HepG2 (cell line): ENCODE results near the gene SERPINE2. TPM values are rescaled to one million over a fixed set of nuclear protein-coding genes. Genes with fewer than 3 reads are reported as not detected.

Experiments
- CEBPG ChIP-seq: IDR thresholded peaks from 2 replicates; pipeline ENCODE4 v1.6.1; 2016
- ELF3 ChIP-seq: IDR thresholded peaks from 2 replicates; pipeline ENCODE4 v1.6.1; 2016; ENCODE audit warnings: missing genetic modification reagents, missing compliant biosample characterization
- HDAC1 ChIP-seq: sonication (generic); formaldehyde crosslinking; IDR thresholded peaks from 2 replicates; pipeline ENCODE4 v1.5.1; 2020; ENCODE audit warnings: mild to moderate bottlenecking, missing genetic modification reagents
- HMG20A ChIP-seq: IDR thresholded peaks from 2 replicates; pipeline ENCODE4 v1.6.1; 2016; ENCODE audit warnings: borderline replicate concordance
- HNF4A ChIP-seq: sonication (generic); formaldehyde crosslinking; IDR thresholded peaks from 2 replicates; pipeline ENCODE4 v1.4.0; 2020; ENCODE audit warnings: missing genetic modification reagents
- HOXA3 ChIP-seq: sonication (generic); formaldehyde crosslinking; IDR thresholded peaks from 2 replicates; pipeline ENCODE4 v1.5.0; 2020; ENCODE audit warnings: missing genetic modification reagents
- MIER2 ChIP-seq: IDR thresholded peaks from 2 replicates; pipeline ENCODE4 v1.6.1; 2016; ENCODE audit warnings: missing biosample characterization, missing genetic modification reagents
- NFKB2 ChIP-seq: sonication (generic); formaldehyde crosslinking; IDR thresholded peaks from 2 replicates; pipeline ENCODE4 v1.4.0; 2020; ENCODE audit warnings: missing genetic modification reagents, borderline replicate concordance
- NFKBIZ ChIP-seq: IDR thresholded peaks from 2 replicates; pipeline ENCODE4 v1.6.1; 2018; ENCODE audit warnings: missing genetic modification reagents, missing compliant biosample characterization
- NR2F6 ChIP-seq, 2 experiments: IDR thresholded peaks; 2 replicates each; pipeline ENCODE4 v1.6.1; 2016; ENCODE audit warnings: antibody characterized with exemption in 1 of 2, mild to moderate bottlenecking in 1 of 2
- RAD51 ChIP-seq: fragments of 450-650 bp; IDR thresholded peaks from 2 replicates; pipeline ENCODE4 v1.6.1; 2016; ENCODE audit warnings: borderline replicate concordance
- RCOR2 ChIP-seq: IDR thresholded peaks from 2 replicates; pipeline ENCODE4 v1.6.1; 2016; ENCODE audit warnings: missing biosample characterization, missing genetic modification reagents
- RXRA ChIP-seq: sonication (generic); formaldehyde crosslinking; IDR thresholded peaks from 2 replicates; pipeline ENCODE4 v1.5.1; 2020; ENCODE audit warnings: missing genetic modification reagents
- SKI ChIP-seq: fragments of 450-650 bp; IDR thresholded peaks from one replicate; pipeline ENCODE4 v1.6.1; 2018; ENCODE audit warnings: mild to moderate bottlenecking; ENCODE audit not compliant: partially characterized antibody
- SMAD3 ChIP-seq: sonication (generic); formaldehyde crosslinking; IDR thresholded peaks from 2 replicates; pipeline ENCODE4 v1.4.0; 2020; ENCODE audit warnings: missing genetic modification reagents
- SMAD9 ChIP-seq: sonication (generic); formaldehyde crosslinking; IDR thresholded peaks from 2 replicates; pipeline ENCODE4 v1.5.1; 2020; ENCODE audit warnings: mild to moderate bottlenecking, missing genetic modification reagents
- SP2 ChIP-seq: sonication (generic); formaldehyde crosslinking; IDR thresholded peaks from 2 replicates; pipeline ENCODE4 v1.5.1; 2020; ENCODE audit warnings: mild to moderate bottlenecking, missing genetic modification reagents
- TBL1XR1 ChIP-seq: fragments of 150-350 bp; IDR thresholded peaks from 2 replicates; pipeline ENCODE4 v1.6.1; 2014; ENCODE audit warnings: borderline replicate concordance, low read length; ENCODE audit not compliant: partially characterized antibody
- XRCC5 ChIP-seq: fragments of 200-400 bp; formaldehyde crosslinking; optimal IDR thresholded peaks from 2 replicates; pipeline ENCODE3; 2017; ENCODE audit warnings: mild to moderate bottlenecking, low read length
- ZFP36L1 ChIP-seq: sonication (generic); formaldehyde crosslinking; IDR thresholded peaks from 2 replicates; pipeline ENCODE4 v1.8.0; 2022; ENCODE audit warnings: mild to moderate bottlenecking, missing genetic modification reagents, moderate library complexity
- ZNF180 ChIP-seq: sonication (generic); formaldehyde crosslinking; IDR thresholded peaks from 2 replicates; pipeline ENCODE4 v1.4.0; 2020; ENCODE audit warnings: low read depth, missing genetic modification reagents, borderline replicate concordance
- ZNF331 ChIP-seq: sonication (generic); formaldehyde crosslinking; IDR thresholded peaks from 2 replicates; pipeline ENCODE4 v1.4.0; 2020; ENCODE audit warnings: missing genetic modification reagents
- ZNF501 ChIP-seq: sonication (generic); formaldehyde crosslinking; IDR thresholded peaks from 2 replicates; pipeline ENCODE4 v1.5.1; 2020; ENCODE audit warnings: mild to moderate bottlenecking, moderate library complexity, missing genetic modification reagents
- ZNF644 ChIP-seq: IDR thresholded peaks from 2 replicates; pipeline ENCODE4 v1.6.1; 2016; ENCODE audit warnings: low read depth
- ZNF768 ChIP-seq: sonication (generic); formaldehyde crosslinking; IDR thresholded peaks from 2 replicates; pipeline ENCODE4 v1.4.0; 2020; ENCODE audit warnings: missing genetic modification reagents
- polyA plus RNA-seq, 8 experiments: library from polyadenylated mRNA; depleted of rRNA in 3 of 8; stranded (reverse) in 7 of 8; unstranded in 1 of 8; fragments of >200 nt; fragmentation: Illumina TruSeq in 4 of 8; extraction: Trizol in 4 of 8; gene quantifications; 2 replicates each; pipeline versions ENCODE4 v1.2.1 to v1.2.3, GENCODE V29; 2011 to 2016; ENCODE audit warnings: low read depth in 4 of 8, missing spikeins in 1 of 8, mixed read lengths in 1 of 8; ENCODE audit not compliant: insufficient read depth in 1 of 8
- total RNA-seq, 5 experiments: library from RNA; depleted of rRNA; stranded (reverse); fragments of >200 nt; fragmentation: Illumina TruSeq; extraction: Trizol; gene quantifications; 2 replicates each; pipeline ENCODE4 v1.2.3, GENCODE V29; 2016; ENCODE audit warnings: low read depth in 1 of 5
- TF ChIP-seq, protein P1 (sequence below): IDR thresholded peaks from 2 replicates; pipeline ENCODE4 v1.6.1; 2016; ENCODE audit warnings: low read depth
- TF ChIP-seq, protein P2 (sequence below): sonication (generic); formaldehyde crosslinking; IDR thresholded peaks from 2 replicates; pipeline ENCODE4 v1.4.0; 2020; ENCODE audit warnings: missing genetic modification reagents
- TF ChIP-seq, protein P3 (sequence below): IDR thresholded peaks from 2 replicates; pipeline ENCODE4 v1.6.1; 2012; ENCODE audit warnings: low read depth, low read length, improper control_type of control experiment
- TF ChIP-seq, protein P4 (sequence below): sonication (generic); formaldehyde crosslinking; IDR thresholded peaks from 2 replicates; pipeline ENCODE4 v1.5.0; 2020; ENCODE audit warnings: missing genetic modification reagents, mild to moderate bottlenecking, borderline replicate concordance

The SERPINE2 gene
- total and polyA plus RNA-seq, 2 of the 13 experiments (the other 11 are each of a cell fraction or from before 2014, with no cell fraction given) = 7.9 to 18.1 TPM

DNA sequence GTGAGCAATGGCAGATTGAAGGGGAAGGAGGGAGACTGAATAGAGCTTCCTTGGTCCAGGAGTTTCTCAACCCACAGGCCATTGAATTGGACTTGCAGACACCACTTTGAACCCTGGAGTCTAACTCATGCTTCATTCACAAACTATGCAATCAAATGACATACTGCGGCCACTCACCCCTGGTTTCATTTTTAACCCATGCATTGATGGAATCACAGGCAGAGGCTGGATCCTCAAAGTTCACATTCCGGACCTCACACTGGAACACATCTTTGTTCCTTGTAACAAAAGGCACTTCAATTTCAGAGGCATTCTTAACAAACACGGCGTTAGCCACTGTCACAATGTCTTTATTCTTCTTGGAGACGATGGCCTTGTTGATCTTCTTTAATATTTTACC is 41.1 kb downstream of the SERPINE2 start (continued):
- TF ChIP-seq, protein P1, sequence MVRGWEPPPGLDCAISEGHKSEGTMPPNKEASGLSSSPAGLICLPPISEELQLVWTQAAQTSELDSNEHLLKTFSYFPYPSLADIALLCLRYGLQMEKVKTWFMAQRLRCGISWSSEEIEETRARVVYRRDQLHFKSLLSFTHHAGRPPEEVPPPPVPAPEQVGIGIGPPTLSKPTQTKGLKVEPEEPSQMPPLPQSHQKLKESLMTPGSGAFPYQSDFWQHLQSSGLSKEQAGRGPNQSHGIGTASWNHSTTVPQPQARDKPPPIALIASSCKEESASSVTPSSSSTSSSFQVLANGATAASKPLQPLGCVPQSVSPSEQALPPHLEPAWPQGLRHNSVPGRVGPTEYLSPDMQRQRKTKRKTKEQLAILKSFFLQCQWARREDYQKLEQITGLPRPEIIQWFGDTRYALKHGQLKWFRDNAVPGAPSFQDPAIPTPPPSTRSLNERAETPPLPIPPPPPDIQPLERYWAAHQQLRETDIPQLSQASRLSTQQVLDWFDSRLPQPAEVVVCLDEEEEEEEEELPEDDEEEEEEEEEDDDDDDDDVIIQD (CRISPR knock-in tag) = peak; percentile 57; the same call in 1 of the 2 replicates
- TF ChIP-seq MIER2 (CRISPR knock-in tag) (peak; percentile 33; the same call in 1 of the 2 replicates), NR2F6 (IDR thresholded peaks at IDR 0.05) (0 out of 2 replicates have a peak, but pooled peaks have one; percentile 32), NR2F6 (CRISPR knock-in tag; IDR thresholded peaks at IDR 0.05) (no peak), ZNF644 (CRISPR knock-in tag) (peak; percentile 69), SP2 (no peak), RAD51 (no peak), ZNF180 (CRISPR knock-in tag) (no peak), TBL1XR1 (peak; percentile 34), HMG20A (CRISPR knock-in tag) (peak; percentile 77), ZNF331 (CRISPR knock-in tag) (peak; percentile 48; the same call in 1 of the 2 replicates), RXRA (CRISPR knock-in tag) (peak; percentile 47; the same call in 1 of the 2 replicates), ZFP36L1 (CRISPR knock-in tag) (no peak), SMAD9 (CRISPR knock-in tag) (no peak), ZNF501 (CRISPR knock-in tag) (no peak), SKI (peak; percentile 40), HNF4A (CRISPR knock-in tag) (peak; percentile 63), HDAC1 (0 out of 2 replicates have a peak, but pooled peaks have one; percentile 39), CEBPG (CRISPR knock-in tag) (peak; percentile 76), SMAD3 (0 out of 2 replicates have a peak, but pooled peaks have one; percentile 44), NFKBIZ (0 out of 2 replicates have a peak, but pooled peaks have one; percentile 43), XRCC5 (no peak), ZNF768 (CRISPR knock-in tag) (no peak), HOXA3 (CRISPR knock-in tag) (no peak), ELF3 (peak; percentile 57), RCOR2 (CRISPR knock-in tag) (0 out of 2 replicates have a peak, but pooled peaks have one; percentile 74), NFKB2 (no peak)
- TF ChIP-seq, protein P2, sequence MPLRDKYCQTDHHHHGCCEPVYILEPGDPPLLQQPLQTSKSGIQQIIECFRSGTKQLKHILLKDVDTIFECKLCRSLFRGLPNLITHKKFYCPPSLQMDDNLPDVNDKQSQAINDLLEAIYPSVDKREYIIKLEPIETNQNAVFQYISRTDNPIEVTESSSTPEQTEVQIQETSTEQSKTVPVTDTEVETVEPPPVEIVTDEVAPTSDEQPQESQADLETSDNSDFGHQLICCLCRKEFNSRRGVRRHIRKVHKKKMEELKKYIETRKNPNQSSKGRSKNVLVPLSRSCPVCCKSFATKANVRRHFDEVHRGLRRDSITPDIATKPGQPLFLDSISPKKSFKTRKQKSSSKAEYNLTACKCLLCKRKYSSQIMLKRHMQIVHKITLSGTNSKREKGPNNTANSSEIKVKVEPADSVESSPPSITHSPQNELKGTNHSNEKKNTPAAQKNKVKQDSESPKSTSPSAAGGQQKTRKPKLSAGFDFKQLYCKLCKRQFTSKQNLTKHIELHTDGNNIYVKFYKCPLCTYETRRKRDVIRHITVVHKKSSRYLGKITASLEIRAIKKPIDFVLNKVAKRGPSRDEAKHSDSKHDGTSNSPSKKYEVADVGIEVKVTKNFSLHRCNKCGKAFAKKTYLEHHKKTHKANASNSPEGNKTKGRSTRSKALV (CRISPR knock-in tag) = no peak
- TF ChIP-seq, protein P3, sequence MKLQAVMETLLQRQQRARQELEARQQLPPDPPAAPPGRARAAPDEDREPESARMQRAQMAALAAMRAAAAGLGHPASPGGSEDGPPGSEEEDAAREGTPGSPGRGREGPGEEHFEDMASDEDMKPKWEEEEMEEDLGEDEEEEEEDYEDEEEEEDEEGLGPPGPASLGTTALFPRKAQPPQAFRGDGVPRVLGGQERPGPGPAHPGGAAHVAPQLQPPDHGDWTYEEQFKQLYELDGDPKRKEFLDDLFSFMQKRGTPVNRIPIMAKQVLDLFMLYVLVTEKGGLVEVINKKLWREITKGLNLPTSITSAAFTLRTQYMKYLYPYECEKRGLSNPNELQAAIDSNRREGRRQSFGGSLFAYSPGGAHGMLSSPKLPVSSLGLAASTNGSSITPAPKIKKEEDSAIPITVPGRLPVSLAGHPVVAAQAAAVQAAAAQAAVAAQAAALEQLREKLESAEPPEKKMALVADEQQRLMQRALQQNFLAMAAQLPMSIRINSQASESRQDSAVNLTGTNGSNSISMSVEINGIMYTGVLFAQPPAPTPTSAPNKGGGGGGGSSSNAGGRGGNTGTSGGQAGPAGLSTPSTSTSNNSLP = peak; percentile 80
- TF ChIP-seq, protein P4, sequence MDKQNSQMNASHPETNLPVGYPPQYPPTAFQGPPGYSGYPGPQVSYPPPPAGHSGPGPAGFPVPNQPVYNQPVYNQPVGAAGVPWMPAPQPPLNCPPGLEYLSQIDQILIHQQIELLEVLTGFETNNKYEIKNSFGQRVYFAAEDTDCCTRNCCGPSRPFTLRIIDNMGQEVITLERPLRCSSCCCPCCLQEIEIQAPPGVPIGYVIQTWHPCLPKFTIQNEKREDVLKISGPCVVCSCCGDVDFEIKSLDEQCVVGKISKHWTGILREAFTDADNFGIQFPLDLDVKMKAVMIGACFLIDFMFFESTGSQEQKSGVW (CRISPR knock-in tag) = no peak
